ENCODE measurements around the gene SPRED1.

The SPRED1 gene

DNA sequence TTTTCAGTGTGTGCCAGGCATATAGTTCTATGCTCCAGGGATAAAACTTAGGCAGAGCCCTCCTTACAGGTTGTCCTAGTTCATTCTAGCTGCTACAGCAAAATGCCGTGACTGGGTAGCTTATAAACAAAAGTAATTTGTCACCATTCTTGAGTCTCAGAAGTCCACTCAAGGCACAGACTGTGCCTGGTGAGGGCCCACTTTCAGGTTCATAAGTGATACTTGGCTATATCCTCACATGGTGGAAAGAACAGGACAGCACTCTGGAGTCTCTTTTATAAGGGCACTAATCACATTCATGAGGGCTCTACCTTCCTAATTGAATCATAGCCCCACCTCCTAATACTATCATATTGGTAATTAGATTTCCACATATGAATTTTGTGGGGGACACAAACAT is 80.1 kb downstream of the SPRED1 start:
- Histone ChIP-seq H3K27ac (replicated peaks) (no peak overlapping the region), H3K4me3 (replicated peaks; ENCODE audit: insufficient read depth, low read length) (no peak overlapping the region), H3K27me3 (ENCODE audit: insufficient read depth, poor library complexity, severe bottlenecking) (peaks cover 8% of the 10 kb centered on the region)
- TF ChIP-seq POLR2AphosphoS5 (IDR thresholded peaks at IDR 0.05; ENCODE audit: low read depth) (no peak), SPI1 (IDR thresholded peaks at IDR 0.05; ENCODE audit: borderline replicate concordance, low read depth) (no peak), GABPA (IDR thresholded peaks at IDR 0.05; ENCODE audit: low read depth) (no peak)
- TF ChIP-seq, protein P1, sequence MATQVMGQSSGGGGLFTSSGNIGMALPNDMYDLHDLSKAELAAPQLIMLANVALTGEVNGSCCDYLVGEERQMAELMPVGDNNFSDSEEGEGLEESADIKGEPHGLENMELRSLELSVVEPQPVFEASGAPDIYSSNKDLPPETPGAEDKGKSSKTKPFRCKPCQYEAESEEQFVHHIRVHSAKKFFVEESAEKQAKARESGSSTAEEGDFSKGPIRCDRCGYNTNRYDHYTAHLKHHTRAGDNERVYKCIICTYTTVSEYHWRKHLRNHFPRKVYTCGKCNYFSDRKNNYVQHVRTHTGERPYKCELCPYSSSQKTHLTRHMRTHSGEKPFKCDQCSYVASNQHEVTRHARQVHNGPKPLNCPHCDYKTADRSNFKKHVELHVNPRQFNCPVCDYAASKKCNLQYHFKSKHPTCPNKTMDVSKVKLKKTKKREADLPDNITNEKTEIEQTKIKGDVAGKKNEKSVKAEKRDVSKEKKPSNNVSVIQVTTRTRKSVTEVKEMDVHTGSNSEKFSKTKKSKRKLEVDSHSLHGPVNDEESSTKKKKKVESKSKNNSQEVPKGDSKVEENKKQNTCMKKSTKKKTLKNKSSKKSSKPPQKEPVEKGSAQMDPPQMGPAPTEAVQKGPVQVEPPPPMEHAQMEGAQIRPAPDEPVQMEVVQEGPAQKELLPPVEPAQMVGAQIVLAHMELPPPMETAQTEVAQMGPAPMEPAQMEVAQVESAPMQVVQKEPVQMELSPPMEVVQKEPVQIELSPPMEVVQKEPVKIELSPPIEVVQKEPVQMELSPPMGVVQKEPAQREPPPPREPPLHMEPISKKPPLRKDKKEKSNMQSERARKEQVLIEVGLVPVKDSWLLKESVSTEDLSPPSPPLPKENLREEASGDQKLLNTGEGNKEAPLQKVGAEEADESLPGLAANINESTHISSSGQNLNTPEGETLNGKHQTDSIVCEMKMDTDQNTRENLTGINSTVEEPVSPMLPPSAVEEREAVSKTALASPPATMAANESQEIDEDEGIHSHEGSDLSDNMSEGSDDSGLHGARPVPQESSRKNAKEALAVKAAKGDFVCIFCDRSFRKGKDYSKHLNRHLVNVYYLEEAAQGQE (IDR thresholded peaks at IDR 0.05; ENCODE audit: insufficient replicate concordance, low read depth): no peak
- TF ChIP-seq, protein P2, sequence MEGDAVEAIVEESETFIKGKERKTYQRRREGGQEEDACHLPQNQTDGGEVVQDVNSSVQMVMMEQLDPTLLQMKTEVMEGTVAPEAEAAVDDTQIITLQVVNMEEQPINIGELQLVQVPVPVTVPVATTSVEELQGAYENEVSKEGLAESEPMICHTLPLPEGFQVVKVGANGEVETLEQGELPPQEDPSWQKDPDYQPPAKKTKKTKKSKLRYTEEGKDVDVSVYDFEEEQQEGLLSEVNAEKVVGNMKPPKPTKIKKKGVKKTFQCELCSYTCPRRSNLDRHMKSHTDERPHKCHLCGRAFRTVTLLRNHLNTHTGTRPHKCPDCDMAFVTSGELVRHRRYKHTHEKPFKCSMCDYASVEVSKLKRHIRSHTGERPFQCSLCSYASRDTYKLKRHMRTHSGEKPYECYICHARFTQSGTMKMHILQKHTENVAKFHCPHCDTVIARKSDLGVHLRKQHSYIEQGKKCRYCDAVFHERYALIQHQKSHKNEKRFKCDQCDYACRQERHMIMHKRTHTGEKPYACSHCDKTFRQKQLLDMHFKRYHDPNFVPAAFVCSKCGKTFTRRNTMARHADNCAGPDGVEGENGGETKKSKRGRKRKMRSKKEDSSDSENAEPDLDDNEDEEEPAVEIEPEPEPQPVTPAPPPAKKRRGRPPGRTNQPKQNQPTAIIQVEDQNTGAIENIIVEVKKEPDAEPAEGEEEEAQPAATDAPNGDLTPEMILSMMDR (IDR thresholded peaks at IDR 0.05; ENCODE audit: insufficient read depth, low read length): no peak
- DNase-seq (ENCODE audit: low read depth in 1 of 2, low spot score in 1 of 2): no peak

DNA sequence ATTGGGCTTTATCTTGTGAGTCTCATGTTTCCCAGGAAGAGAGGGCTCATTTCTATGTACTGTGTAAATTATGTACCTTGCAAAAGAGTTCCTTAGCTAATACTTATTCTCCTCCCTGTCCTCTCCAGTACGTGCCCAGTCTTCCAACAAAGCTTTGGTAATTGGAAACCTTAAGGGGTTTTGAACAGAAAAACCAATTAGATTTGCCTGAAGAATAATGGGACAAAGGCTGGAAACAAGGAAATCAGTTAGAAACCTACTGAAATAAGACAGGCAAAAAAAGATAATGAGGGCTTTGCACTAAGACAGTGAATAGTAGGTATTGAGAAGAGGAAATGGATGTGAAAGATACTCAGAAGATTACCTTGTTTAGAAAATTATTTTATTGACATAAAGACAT is 82.5 kb downstream of the SPRED1 start:
- peaks cover 4% of the 10 kb centered on the region for H3K27me3 ChIP-seq (ENCODE audit: insufficient read depth, poor library complexity, severe bottlenecking)
- TF ChIP-seq, protein P2 (IDR thresholded peaks at IDR 0.05; ENCODE audit: insufficient read depth, low read length): no peak
- TF ChIP-seq GABPA (IDR thresholded peaks at IDR 0.05; ENCODE audit: low read depth) (no peak), SPI1 (IDR thresholded peaks at IDR 0.05; ENCODE audit: borderline replicate concordance, low read depth) (no peak), POLR2AphosphoS5 (IDR thresholded peaks at IDR 0.05; ENCODE audit: low read depth) (no peak)
- TF ChIP-seq, protein P1 (IDR thresholded peaks at IDR 0.05; ENCODE audit: insufficient replicate concordance, low read depth): no peak
- H3K27ac ChIP-seq (replicated peaks): no peak overlapping the region
- no peak for DNase-seq (ENCODE audit: low read depth in 1 of 2, low spot score in 1 of 2)
- no peak overlapping the region for H3K4me3 ChIP-seq (replicated peaks; ENCODE audit: insufficient read depth, low read length)

DNA sequence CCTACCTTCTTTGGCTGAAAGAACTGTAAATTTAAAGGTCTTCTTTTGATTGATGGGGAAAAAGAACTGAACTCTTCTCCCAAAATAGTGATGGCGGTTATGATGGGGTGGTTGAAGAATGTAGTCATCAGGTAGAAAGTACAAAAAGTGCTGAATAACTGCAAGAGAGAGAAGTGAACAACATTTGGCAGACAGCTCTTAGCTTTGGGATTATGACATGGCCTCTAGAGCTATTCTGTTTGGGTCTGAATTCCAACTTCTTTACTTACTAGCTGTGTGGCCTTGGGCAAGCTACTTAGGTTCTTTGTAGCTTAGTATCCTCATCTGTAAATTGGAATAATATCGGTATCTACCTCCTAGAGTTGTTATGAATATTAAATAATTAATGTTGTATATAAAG is 91.7 kb downstream of the SPRED1 start:
- H3K27ac ChIP-seq (replicated peaks): no peak overlapping the region
- H3K4me3 ChIP-seq (replicated peaks; ENCODE audit: insufficient read depth, low read length): no peak overlapping the region
- H3K27me3 ChIP-seq (ENCODE audit: insufficient read depth, poor library complexity, severe bottlenecking): no peaks in the 10 kb centered on the region
- TF ChIP-seq SPI1 (IDR thresholded peaks at IDR 0.05; ENCODE audit: borderline replicate concordance, low read depth) (no peak), POLR2AphosphoS5 (IDR thresholded peaks at IDR 0.05; ENCODE audit: low read depth) (no peak), GABPA (IDR thresholded peaks at IDR 0.05; ENCODE audit: low read depth) (no peak)
- TF ChIP-seq, protein P2 (IDR thresholded peaks at IDR 0.05; ENCODE audit: insufficient read depth, low read length): no peak
- TF ChIP-seq, protein P1 (IDR thresholded peaks at IDR 0.05; ENCODE audit: insufficient replicate concordance, low read depth): no peak
- DNase-seq (ENCODE audit: low read depth in 1 of 2, low spot score in 1 of 2): no peak

Measured in HL-60 (cell line).